HG03354 (cell line): ENCODE data around the gene TMTC1.

Source experiments
- ATAC-seq: cut with Tn5 transposase; IDR thresholded peaks from one replicate; pipeline ENCODE4 v1.9.1; 2021; ENCODE audit warnings: mild to moderate bottlenecking; ENCODE audit not compliant: unreplicated experiment, poor library complexity, severe bottlenecking

Gene TMTC1

DNA sequence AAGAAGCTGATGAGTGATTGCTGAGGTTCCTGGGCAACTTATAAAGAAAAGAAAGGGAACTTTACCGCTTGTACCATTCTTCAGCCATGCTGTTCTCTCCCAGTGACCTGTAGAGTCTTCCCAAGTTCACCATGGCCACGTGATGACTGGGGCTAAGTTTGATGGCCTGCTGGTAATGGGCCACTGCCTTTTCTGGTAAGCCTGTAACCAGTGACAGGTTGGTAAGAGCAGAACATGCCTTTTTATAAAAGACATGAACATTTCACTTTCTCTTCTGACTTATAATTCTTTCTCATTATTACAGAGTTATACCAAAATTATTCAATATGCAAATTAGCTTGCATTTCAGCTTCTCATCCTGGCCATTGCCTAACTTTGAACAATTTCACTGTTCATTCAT is 265.3 kb downstream of the TMTC1 start:
- no peak for ATAC-seq

DNA sequence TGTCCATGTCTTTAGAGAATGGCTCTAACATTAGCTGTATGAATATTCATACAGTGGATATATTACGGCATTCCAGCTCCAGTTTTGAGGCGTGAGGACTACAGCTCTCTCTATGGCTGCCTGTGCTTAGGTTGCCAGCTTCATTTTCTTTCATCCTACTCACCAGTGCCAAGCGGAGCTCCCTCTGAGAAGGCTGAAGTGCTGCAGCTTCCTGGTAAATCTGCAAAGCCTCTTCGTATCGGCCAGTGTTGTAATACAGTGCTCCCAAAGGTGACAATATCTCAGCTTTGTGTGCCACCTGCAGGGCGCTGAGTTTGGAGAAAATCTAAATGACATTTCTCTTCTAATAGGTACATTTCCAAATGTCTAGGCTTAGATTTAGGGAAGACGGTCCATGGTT is 266.5 kb downstream of the TMTC1 start:
- no peak for ATAC-seq

DNA sequence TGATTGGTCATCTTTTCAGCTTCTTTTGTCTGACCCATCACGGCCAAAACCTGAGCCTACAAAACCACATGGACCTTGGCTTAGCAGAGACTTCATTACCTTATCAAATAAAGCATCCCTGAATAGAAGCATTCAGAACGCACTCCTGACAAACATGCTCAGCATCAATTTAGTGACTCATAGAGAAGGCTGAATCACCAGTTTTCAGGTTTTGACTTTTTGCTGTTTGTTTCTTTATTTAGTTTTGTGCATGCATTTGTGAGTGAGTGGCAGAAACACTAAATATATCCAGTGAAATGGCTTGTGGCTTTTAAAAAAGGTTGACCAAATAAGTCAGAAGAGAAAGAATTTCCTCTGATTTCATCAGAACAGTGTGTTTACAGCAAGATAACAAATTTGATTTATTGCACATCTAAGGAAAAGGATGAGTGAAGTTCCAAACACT is 267.3 kb downstream of the TMTC1 start:
- ATAC-seq = no peak

DNA sequence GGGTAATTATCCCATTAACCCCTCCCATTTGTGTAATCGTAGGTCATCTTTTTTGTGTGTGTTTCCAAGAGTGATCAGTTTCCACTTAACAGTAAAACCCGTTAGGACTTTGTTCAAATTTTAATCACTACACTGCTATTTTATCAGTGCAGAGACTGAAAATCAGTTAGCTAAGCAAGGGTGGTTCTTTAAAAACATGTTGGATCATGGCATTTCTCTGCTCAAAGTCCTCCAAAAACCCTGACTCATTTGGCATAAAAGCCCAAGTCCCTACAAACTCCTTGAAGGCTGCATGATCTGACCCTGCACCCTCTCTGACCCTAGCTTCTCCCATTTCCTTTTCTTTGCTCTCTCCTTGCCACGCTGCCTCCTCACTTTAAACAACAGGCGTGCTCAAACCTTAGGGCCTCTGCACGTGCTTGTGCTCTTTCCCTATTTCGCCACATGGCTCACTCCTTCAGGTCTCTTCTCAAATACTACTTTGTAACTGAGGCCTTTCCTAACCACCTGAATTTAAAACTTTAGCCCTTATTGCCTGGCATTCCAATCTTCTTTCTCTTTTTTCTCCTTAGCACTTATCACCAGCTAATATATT is 273.1 kb downstream of the TMTC1 start:
- no peak for ATAC-seq

DNA sequence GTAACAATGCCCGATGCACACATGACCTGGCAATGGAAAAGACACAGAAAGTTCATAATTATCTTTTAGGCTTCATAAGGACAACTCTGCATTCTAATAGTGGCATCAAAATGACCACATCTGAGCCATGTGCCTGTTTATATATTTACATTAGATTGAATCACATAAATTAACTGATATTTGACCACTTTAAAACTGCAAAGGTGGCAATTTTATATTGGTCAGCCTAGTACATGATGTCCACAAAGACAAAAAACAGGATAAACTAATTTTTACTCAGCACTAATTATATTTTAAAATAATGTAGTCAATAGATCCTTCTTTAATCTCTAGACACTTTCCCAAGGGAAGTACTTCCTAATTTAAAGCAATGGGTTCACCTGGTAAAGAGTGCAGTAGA is 274.2 kb downstream of the TMTC1 start:
- no peak for ATAC-seq

DNA sequence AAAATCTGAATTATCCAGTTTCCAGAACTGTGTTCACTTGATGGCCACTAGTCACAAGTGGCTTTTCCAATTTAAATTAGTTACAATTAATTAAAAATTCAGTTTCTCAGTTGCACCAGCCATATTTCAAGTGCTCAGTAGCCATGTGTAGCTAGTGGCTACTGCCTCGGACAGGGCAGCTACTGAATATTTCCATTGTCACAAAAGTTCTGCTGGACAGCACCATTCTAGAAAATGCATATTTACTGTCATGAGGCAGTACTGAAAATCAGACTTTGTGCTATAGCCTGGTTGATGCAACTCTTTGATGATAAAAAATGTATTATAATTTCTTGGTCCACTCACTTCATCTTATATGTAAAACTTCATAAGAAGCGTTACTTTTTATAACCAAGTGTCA is 274.8 kb downstream of the TMTC1 start:
- no peak for ATAC-seq

DNA sequence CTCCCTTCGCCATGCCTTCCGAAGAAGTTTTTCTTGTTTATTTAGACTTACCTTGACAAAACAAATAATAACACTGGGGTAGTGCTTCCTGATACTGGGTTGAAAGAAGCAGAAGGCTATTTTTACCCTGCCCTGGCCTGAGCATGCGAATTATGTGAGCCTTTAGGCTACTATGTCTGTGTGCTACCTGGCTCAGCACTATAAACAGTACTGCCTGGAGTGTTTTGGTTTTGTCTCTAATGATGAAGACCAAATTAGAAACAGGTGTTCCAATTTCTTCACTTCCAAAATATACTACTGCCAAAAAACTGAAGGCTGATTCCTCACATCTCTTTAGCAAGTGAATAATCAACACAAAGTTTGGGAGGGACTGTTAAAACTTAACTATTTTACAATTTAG is 278.6 kb downstream of the TMTC1 start:
- ATAC-seq = no peak

DNA sequence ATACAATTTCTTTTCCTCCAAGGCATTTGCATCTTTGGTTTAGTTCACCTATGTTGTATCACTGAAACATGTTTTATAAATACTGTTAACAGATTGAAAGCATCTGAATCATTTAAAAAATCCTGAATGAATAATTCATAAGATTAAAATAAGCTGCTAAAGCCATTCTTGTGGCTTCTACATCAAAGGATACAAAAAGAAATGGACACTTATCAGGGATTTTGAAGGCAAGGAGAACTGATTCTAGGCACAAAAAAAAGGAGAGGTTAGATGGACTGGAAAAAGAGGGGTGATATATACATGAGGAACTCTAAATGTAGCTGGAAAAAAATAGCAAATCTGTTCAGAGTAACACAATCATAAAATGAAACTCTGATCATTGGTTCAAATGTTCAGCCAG is 280.5 kb downstream of the TMTC1 start:
- no peak for ATAC-seq

DNA sequence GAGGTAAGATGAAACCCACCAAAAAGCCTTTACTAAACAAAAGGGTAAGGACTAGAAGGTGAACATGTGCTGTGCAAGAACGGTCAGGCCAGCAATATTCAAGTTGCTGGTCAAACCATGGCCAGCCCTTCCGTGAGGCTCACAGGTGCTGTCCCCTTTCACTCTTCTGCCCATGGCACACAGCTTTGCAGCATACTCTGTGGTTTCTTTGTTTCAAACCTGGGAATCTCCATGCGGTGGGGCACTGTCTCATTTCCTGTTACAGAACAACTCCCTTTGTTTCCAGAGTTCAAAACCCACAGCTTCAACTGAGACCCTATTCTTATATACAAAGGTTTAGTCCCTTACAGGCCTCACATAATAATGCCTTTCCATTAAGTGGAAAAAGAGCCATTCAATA is 284.5 kb downstream of the TMTC1 start:
- no peak for ATAC-seq

DNA sequence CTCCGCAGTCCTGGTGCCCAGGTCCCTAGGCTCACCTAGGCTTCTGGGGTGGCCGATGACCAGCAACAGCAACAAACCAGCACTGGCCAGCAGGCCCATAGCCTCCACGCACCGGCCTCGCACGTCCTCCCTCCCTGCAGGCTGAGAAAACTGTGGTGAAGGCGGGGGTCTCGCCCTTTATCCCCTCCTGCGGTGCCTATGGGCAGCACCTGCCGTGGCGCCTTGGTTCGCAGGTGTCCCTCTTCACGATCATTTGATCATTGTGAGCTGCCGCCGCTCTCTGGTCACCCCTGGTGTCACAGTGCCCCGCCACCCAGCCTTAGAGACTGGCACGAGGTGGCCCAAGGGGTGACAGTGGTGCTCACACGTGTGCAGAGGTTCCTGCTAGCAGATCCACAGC is 286.2 kb downstream of the TMTC1 start, which contains the start of gene OVCH1:
OVCH1 (minus strand) TSS at position 99 of the 400 bp plus-strand sequence; CDS start at position 99, 0 bp downstream.
- ATAC-seq = no peak

DNA sequence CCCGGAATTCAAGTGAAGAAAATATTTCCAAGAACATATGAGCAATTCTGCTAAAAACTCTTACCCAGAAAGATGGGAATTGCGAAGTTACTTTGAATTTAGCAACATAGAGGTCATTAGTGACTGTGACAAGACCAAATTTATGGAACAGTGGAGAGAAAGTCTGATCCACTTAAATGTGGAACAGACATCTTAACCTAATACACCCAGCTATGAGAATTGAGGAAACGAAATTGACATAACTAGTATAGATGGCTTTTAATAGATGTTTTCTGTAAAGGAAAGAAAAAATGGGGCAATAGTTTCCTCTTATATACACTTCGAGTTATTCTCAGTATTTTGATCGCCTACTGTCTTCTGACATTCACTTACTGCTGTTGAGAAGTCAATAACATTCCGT is 290.9 kb downstream of the TMTC1 start:
- no peak for ATAC-seq

DNA sequence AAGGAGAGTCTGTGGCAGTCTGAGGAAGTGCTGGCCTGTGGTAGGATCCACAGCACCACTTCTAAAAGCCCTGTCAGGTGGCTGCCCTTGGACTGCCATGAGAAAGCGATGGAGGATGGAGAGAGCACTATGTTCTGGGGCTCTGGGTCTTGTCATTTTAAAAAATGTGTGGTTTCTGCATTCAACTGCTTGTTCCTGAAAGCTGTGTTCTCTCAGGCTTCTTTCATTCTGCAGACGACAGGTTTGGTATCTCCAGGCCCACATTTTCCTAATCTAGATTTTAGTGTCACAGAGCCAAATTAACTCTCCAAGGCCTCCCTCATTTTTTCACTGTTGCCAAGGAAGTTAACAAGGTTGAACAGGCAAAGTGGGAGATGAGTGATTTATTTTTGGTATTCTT is 296.8 kb downstream of the TMTC1 start:
- no peak for ATAC-seq

DNA sequence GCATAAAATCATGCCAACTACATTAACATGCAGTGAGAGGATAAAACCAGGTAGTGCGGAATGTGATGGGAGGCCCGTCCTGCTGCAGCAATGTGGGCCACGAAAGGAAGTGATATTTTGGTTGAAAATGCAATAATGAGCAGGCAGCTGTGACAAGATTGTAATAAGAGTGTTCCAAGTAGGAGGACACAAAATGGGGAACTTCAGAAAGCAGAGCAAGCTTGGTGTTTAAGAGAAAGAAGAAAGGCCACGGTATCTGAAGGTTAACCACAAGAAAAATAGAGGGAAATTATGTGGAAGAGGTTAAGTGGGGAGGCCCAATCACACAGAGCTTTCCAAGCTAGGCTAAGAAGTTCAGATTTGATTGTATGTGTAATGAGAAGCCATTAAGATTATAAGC is 320.5 kb downstream of the TMTC1 start:
- ATAC-seq = no peak

DNA sequence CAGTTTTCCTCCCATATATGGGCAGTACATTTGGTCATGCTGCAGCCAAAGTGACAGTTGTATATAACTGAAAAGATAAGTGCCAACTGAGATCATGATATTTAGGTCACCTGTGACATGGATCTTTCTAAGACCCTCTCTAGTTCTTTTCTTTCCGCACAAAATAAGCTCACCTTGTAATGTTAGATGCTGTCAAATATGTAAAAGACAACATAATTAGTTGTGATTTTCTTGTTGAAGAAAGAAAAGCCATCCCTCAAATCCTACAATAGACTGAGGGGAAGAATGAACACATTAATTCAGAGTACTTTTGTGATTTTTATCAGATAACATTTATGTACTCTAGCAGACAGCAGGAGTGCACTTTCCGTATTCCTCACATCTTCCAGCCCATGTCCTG is 323.7 kb downstream of the TMTC1 start:
- no peak for ATAC-seq

DNA sequence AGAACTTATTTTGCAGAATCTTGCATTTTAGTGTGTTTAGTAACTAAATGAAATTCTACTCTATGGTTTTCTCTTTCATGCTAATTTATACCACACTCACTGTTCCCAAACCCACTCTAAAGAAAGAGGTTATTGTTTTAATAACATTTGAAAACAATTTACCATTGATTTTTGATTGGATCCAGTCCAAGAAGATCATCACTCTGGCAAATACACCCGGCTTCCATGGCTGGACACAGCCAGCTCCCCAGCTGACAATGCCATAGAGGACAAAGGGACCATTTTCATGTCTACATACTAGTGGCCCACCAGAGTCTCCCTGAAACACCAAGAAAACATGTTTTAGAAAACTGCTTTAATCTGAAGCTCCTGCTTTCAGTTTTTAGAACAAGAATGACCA is 328.7 kb downstream of the TMTC1 start:
- ATAC-seq = no peak

DNA sequence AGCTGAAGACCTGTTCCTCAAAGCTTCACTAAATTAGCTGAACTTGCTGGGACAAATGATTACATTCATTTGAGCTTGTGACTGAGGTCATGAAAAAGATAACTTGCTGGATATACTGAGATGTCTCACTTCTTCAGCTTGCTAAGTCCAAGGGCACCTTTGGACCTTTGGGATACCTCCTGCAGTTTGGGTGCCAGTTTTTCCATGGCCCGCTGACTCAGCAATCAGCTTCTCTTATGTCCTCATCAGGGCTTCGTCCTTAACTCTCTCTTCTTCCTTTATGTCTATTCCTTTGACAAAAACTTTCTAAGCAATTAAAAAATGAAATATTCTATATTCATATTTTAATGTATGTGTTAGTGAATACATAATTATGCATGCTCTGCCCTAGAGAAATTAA is 331.9 kb downstream of the TMTC1 start:
- no peak for ATAC-seq
